ENCODE results near the gene RNF208.
"Not testable (repeated sequence)": the region's sequence is repeated elsewhere in the genome, so short reads cannot be mapped to it uniquely, and the experiment has no call there.

Gene RNF208

DNA sequence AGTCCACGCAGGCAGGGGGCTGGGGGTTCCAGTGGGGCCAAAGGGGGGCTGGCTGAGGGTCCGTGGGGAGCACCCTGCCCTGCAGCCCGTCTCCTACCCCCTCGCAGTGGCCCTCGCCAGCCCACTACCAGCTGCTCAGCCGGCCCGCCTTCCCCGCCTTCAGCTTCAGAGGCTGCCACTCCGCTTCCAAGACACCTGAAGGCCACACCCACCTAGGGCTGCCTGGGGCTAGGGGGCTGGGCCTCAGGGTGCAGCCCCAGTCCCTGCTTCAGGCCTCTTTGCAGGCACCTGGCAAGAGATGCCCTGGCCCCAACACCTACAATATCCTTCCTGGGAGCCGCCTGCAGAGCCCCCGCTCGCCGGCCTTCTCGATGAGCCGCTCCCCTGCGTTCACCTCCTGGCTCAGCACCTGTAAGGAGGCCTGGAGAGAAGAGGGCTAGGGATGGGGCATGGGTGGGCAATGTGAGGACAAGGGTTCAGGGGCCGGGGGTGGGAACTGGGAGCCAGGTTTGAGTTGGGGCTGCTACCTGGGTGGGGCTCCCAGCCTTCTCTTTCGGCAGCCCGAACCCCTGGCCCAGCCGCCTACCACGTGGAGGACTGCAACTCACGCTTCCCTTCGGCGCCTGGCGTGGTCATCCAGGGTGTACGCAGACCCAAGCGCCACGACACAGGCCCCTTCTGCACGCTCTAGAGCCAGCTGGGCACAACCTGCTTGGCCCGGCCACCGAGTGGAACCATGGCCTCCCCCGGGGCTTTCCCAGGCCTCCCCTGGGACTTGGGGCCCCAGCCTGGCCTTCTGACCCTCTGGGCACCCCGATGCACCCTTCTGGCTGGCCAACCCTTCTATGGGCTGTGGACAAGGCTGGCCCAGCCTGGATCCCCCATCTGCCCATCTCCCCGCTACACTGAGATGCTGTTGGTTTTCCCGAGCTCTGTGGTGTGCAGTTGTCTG is 30.8 kb upstream of the RNF208 start:
- no peak for DNase-seq

DNA sequence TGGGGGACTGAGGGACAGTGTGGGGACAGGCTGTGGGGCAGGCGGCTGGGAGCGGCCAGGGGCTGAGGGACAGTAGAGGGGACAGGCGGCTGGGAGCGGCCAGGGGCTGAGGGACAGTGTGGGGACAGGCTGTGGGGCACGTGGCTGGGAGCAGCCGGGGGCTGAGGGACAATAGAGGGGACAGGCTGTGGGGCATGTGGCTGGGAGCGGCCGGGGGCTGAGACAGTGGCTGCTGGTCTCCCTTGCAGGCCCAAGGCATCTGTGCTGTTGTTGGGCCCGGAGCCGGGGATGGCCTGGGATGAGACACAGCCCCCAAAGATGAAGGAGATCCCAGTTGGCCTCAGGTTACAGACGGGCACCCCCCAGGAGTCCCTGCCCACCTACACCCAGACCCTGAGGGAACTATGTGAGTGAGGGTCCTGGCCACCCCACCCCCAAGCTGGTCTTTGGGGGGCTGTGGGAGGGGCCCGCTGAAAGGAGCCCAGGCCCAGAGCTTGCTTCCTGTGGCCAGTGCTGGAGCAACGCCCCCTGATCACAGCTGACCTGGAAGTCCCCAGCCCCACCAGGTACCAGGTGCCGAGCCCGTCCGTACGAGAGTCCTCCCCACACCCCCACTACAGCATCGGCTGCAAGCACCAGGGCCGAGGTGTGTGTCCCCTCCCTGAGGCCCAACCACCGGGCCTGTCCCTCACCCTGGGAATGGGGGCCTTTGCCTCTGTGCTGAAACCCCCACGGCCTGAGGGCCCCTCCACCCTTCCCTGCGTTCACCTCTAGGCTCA is 29.6 kb upstream of the RNF208 start:
- DNase-seq, result no peak

DNA sequence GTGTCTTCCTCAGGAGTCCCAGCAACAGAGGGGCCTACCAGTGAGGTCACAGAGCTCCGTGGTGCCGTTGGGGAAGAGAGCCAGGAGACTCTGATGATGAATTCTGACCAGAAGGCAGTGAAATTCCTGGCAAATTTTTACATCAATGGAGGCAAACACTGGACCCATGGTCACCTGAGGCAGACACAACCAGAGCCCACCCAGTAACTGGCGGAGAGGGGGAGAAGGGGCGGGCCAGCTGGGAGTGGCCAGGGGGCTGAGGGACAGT is 29.1 kb upstream of the RNF208 start, which contains the start of gene STPG3:
Gene STPG3, plus strand, starts transcription at position 93 of the 268 bp plus-strand sequence. Its CDS starts 1 bp downstream, at position 94.
- no peak for DNase-seq

DNA sequence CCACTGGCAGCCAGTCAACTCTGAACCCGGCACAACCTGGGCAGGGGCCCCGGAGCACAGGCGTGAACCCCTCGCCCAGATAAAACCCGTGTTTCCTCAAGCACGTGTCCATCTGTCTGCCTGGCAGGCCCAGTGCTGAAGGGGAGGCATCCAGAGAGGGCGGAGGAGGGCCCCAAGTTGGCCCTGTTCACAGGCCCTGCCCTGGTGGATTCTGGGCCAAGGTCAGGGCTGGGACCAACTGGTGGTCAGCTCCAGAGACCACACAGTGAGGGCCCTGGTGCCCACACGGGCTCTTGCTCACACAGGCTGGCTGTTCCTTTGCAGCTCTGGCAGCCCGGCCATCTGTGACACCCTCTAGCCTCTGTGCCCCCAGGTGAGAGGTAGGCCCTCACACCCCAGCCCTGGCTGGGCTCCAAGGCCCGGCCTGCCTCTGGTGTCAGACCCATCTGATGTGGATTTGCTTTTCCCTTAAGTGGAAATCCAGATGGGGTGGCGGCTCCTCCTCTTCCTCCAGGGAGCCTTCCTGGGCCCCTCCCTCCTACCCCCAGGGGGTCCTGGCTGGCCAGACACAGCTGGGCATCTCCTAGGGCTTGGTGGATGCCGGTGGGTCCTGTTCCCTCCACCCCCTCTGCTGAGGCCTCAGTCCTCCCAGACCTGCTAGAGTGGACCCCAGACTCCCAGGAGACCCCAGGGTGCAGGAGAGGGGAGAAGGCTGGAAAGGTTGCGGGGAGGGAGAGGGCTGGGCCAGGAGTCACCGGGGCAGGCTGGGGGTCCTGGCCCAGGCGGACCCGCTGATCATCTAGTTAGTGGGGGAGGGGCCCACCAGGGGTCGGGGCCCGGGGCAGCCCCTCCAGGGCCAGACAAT is 28.5 kb upstream of the RNF208 start:
- DNase-seq, result no peak

DNA sequence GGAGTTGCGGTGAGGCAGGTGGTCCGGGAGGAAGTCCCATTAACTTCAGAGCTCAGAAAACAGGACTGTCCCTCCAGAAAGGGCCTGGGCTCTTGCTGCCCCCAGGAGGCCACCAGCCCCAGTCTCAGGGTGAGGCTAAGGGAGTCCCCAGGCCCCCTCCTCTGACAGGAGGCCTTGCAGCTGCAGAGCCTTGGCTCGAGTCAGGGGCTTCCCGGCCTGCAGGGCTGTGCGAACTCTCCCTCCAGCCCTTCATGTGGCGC is 25.8 kb upstream of the RNF208 start:
- no peak for DNase-seq

DNA sequence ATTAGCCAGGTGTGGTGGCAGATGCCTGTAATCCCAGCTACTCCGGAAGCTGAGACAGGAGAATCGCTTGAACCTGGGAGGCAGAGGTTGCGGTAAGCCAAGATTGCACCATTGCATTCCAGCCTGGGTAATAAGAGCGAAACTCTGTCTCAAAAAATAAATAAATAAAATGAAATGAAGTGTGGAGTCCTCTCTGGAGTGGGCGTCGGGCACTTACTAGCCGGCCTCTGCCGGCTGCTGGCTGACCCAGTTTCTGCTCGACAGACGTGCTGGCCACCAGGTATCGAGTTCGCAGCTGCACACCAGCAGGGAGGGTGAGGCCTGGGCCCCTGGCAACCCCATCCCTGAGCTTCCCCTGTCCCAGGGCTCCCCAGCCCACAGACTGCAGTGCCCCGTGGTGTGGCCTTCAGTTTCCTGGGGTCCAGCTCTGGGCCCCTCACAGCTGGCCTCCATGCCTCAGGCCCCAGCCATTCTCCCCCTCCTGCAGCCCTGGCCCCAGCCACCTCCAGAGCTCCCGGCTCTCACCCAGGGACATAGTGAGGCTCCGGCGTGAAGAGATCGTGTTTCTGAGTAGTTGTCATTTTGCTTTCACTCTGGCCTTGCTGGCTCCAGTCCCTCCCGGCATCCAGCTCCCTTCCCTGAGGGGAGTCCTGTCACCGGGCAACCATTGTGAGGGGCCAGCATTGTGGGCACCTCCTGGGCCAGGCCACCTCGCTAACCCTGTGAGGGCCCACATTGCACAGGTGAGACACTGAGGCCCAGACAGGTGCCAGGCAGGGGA is 25.3 kb upstream of the RNF208 start:
- DNase-seq, result no peak

DNA sequence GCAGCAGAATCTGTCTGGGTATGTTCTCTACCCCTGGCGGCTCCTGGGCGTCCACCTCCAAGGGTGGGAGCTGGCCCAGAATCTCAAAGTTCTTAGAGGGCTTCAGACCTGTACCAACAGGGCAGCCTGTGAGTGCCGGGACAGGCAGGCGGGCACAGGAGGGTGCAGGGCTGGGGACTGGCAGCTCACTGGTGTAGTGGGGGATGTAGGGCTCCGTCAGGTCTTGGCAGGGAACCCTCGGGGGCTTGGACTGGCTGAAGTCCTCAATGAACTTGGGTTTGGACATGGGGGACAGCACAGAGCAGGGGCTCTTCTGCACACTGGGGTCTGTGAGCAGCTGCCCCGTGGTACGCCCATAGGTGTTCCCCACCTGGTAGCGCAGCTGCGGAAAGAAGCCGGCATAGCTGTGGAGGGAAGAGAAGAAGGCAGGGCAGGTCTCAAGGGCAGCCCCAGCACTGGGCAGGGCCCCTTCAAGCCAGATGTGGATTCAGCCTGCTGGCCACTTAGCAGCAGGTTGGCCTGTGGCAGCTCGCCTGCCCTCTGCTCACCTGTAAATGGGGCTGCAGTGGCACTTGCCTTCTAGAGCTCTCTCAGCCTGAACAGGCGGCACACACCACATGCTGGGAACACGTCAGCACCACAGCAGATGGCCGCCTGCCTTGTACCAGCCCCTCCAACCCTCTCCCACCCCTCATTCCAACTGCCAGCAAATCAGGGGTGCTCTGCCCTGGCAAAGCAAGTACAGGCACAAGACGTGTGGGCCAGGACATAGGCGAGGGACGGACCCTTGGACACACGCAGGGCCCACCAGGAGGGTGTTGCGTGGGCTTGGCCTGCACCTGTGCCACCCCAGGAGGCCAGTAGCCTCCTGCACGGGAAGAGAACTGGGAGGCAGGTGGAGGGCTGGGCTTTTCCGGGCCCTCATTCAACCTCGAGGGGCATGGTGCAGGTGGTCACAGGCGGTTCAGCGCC is 23.7 kb upstream of the RNF208 start:
- DNase-seq, result no peak

DNA sequence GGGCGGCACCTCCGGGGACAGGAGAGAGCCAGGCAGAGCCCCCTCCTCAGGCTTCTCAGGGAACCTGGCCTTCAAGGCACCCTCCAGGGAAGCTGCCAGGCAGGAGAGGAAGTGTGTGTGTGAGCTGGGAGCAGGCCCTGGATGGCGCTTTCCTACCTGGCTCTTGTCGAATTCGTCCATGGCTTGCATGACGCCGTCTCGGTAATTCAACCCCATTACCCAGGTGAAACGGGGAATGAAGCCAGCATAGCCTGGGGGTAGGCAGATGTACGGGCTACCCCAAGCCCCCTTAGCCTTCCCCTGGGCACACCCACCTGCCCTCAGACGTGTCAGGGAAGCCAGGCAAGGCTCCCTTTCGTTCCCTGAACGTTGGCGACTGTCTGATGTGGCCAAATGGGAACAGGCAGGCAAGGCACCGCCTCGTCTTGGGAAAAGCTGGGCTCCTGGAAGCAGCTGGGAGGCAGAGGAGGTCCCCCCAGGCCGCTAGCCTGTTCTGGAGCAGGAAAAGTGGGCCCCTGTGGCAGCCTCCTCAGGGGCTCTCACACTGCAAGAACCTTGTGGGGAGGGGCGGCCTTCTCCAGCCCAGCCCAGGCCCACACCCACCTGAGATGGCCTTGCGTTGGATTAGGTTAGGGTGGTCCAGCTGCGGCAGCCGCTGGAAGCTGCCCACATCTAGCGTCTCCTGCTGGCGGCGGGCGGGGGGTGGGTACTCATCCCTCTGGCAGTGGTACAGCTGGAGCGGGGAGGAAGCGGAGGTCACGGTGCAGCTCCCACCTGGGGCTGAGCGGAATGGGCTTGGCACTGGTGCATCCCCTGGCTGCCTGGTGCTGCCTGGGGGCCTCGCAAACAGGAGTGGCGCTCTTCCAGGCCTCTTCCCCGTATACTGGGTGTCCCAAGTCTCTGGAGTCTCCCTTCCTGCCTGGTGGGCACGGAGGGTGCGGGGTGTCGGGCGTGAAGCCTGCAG is 22.7 kb upstream of the RNF208 start:
- no peak for DNase-seq

DNA sequence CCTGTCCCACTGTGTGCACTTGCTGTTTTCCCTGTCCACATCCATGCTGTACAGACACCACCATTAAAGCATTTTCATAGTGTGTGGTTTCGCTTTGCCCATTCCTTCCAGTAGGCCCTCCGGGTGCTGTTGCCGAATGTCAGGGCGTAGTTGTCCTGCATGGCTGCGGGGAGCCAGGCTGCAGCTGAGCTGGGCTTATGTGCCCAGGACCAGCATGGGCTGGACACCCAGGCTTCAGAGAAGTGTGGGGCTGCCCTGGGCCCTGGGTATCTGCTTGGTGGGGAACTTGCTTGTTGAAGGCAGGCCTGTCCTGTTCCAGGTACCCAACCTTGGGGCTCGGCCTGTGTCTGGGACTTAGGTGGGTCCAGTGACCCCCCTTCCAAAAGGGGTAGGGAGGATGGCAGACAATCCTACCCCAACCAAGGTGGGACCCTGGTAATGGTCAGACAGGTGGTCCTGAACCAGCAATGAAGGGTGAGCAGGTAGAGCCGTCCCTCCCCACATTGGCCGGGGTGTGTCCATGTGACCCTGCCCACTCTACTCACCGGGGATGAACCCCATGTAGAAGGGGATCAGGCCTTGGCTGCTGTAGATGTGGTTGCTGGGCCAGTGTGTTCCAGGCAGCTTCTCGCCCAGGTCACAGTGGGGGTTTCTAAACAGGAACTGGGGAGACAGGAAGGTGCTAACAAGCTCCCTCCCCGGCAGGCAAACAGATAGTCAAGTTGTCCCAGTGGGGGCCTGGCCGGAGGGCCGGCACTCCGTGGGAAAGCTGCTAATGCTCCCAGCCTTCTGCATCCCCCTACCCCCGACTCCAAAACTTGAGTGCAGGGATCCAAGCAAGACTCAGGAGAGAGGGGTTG is 21.8 kb upstream of the RNF208 start:
- no peak for DNase-seq

DNA sequence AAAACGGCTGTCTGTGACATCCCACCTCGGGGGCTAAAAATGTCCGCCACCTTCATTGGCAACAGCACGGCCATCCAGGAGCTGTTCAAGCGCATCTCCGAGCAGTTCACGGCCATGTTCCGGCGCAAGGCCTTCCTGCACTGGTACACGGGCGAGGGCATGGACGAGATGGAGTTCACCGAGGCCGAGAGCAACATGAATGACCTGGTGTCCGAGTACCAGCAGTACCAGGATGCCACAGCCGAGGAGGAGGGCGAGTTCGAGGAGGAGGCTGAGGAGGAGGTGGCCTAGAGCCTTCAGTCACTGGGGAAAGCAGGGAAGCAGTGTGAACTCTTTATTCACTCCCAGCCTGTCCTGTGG is 21.2 kb upstream of the RNF208 start:
- not testable (repeated sequence) for DNase-seq

DNA sequence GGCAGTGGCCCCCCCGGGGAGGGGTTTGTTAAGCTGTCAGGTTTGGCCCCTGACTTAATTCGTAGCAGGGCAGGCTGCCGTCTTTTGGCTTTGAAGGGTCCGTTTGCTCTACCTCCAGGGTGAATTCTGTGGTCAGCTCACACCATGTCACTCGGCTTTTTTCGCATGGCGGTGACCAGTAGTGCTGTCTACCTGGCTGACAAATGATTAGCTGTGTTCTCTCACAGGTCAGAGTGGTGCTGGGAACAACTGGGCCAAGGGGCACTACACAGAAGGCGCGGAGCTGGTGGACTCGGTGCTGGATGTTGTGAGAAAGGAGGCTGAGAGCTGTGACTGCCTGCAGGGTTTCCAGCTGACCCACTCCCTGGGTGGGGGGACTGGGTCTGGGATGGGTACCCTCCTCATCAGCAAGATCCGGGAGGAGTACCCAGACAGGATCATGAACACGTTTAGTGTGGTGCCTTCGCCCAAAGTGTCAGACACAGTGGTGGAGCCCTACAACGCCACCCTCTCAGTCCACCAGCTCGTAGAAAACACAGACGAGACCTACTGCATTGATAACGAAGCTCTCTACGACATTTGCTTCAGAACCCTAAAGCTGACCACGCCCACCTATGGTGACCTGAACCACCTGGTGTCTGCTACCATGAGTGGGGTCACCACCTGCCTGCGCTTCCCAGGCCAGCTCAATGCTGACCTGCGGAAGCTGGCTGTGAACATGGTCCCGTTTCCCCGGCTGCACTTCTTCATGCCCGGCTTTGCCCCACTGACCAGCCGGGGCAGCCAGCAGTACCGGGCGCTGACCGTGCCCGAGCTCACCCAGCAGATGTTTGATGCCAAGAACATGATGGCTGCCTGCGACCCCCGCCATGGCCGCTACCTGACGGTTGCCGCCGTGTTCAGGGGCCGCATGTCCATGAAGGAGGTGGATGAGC is 20.5 kb upstream of the RNF208 start:
- no peak for DNase-seq

DNA sequence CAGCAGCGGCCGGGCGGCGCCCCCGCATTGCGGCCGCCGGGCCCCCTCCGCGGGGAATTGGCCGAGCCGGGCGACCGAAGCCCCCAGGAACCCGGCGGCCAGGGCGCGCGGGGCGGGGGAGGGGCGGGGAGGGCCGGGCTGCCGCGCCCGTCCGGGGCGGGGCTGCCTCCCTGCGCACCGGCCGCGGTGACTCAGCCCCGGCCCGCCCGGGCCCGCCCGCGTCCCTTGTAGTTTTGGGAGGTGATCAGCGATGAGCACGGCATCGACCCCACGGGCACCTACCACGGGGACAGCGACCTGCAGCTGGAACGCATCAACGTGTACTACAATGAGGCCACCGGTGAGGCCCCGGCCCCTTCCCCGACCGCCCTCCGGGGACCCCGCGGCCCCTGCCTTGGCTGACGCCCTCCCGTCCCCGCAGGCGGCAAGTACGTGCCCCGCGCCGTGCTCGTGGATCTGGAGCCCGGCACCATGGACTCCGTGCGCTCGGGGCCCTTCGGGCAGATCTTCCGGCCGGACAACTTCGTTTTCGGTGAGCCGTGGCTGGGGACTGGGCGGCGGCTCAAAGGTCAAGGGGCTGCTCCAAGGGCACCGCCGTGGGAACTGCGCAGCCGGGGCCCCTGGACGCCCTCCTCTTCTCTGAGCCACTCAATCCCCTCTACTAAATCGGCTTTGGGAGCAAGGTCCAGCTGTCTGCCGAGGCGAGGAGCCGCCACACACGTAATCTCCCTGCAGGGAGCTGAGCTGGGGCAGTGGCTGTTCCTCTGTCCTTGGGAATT is 19.6 kb upstream of the RNF208 start:
- peak; percentile 73 for DNase-seq

DNA sequence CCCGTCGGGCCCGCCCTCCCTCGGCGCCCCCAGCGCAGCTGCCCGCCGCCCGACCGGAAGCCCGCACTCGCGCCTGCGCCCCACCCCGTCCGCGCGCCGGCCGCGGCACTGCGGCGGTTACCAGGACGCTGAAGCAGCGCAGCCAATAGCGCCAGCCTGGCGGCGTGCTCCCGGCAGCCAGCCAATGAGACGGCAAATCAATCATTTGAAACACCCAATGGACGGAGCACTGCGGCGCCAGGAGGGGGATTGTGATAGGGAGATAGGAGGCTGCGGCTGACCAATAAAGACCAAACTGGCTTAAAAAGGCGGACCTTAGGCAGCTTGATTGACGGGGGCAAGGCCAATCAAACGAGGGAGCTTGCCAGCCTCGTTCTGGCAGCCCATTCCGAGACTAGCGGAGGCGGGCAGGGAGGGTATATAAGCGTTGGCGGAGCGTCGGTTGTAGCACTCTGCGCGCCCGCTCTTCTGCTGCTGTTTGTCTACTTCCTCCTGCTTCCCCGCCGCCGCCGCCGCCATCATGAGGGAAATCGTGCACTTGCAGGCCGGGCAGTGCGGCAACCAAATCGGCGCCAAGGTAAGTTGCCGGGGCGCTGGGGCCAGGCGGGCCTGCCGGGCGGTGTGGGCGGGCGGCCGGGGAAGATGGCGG is 18.9 kb upstream of the RNF208 start, which contains the start of gene TUBB4B:
Gene TUBB4B, plus strand, starts transcription at position 447 of the 649 bp plus-strand sequence. Its CDS starts 74 bp downstream, at position 521.
- peak; percentile 98 for DNase-seq

DNA sequence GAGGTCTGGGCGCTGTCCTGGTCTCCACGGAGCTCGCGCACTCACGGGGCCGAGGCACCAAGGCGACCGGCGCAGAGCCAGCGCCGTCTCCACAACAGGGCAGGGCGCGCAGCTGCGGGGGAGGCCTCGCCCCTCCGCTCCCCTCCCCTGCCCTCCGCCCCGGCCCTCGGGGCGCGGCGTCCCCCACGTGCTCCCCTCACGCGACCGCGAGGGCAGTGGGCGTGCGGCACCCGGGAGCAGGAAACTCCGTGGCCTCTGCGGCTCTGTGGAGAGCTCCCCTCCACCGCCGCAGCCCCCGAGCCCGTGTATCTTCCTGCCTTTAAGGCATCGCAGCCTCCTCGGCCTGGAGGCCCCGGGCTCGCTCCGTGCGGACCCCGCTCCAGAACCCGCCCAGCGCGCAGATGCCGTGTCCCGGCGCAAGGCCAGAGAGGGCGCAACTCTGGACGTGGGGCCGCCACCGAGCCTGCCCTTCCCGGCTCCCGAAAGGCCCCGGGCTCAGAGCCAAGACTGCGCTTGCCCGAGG is 18.3 kb upstream of the RNF208 start:
- DNase-seq, result peak; percentile 76

DNA sequence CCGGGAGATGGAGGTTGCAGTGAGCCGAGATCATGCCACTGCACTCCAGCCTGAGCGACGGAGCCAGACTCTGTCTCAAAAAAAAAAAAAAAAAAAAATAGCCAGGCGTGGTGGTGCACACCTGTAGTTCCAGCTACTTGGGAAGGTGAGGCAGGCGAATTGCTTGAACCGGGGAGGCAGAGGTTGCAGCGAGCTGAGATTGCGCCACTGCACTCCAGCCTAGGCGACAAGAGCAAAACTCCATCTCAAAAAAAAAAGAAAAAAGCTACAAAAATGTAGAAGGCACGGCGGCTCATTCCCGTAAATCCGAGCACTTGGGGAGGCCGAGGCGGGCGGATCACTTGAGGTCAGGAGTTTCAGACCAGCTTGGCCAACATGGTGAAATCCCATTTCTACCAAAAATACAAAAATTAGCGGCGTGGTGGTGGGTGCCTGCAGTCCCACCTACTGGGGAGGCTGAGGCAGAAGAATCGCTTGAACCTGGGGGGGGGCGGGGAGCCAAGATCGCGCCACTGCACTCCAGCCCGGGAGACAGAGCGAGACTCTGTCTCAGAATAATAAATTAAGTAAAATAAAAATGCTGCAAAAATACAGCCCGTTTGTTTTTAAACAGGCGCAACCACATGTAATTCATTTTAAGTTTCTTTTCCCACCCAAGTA is 17.6 kb upstream of the RNF208 start:
- not testable (repeated sequence) for DNase-seq
